ENCODE measurements around the gene PSME2.

The PSME2 gene

GRCh38 chr14:24179294-24179960 lies 33.0 kb upstream of the PSME2 start:
- no peak for DNase-seq (ENCODE audit: low read depth)

GRCh38 chr14:24178399-24179178 lies 32.2 kb upstream of the PSME2 start:
- no peak for DNase-seq (ENCODE audit: low read depth)

- no peak for DNase-seq (ENCODE audit: low read depth)
These were observed 31.5 kb upstream of the PSME2 start for GRCh38 chr14:24177891-24178290.

GRCh38 chr14:24177041-24177825 lies 30.8 kb upstream of the PSME2 start:
- DNase-seq (ENCODE audit: low read depth), result no peak

GRCh38 chr14:24176599-24176998 lies 30.2 kb upstream of the PSME2 start:
- no peak for DNase-seq (ENCODE audit: low read depth)

- no peak for DNase-seq (ENCODE audit: low read depth)
These were observed 26.5 kb upstream of the PSME2 start for GRCh38 chr14:24172871-24173281.

- no peak for DNase-seq (ENCODE audit: low read depth)
These were observed 26.0 kb upstream of the PSME2 start for GRCh38 chr14:24172261-24172860.

GRCh38 chr14:24171422-24172260 lies 25.2 kb upstream of the PSME2 start, which contains the start of gene REC8:
Gene REC8, plus strand, starts transcription at chr14:24172080. Its CDS starts 473 bp downstream, at chr14:24172553.
- DNase-seq (ENCODE audit: low read depth), result peak; percentile 49

- DNase-seq (ENCODE audit: low read depth), result no peak
These were observed 21.2 kb upstream of the PSME2 start for GRCh38 chr14:24167469-24168114.

GRCh38 chr14:24165785-24166184 lies 19.4 kb upstream of the PSME2 start:
- DNase-seq (ENCODE audit: low read depth), result no peak

GRCh38 chr14:24164518-24164991 lies 18.1 kb upstream of the PSME2 start:
- DNase-seq (ENCODE audit: low read depth), result no peak

GRCh38 chr14:24162093-24162492 lies 15.7 kb upstream of the PSME2 start:
- DNase-seq (ENCODE audit: low read depth), result no peak

GRCh38 chr14:24160850-24161804 lies 14.7 kb upstream of the PSME2 start, which contains the start of gene IRF9:
Gene IRF9, plus strand, starts transcription at chr14:24161265. Its CDS starts 880 bp downstream, at chr14:24162145.
- peak; percentile 92 for DNase-seq (ENCODE audit: low read depth)

- DNase-seq (ENCODE audit: low read depth), result no peak
These were observed 14.1 kb upstream of the PSME2 start for GRCh38 chr14:24160499-24160849.

GRCh38 chr14:24159777-24160498 lies 13.5 kb upstream of the PSME2 start:
- DNase-seq (ENCODE audit: low read depth), result no peak

GRCh38 chr14:24157331-24157730 lies 10.9 kb upstream of the PSME2 start:
- no peak for DNase-seq (ENCODE audit: low read depth)

GRCh38 chr14:24156840-24157239 lies 10.4 kb upstream of the PSME2 start:
- DNase-seq (ENCODE audit: low read depth), result no peak

- DNase-seq (ENCODE audit: low read depth), result no peak
These were observed 8.7 kb upstream of the PSME2 start for GRCh38 chr14:24155100-24155499.

Data from activated T-helper 1 cell treated with Interleukin-2 at 50 U/mL for 16 hours (primary cell).